ENCODE results near the gene PRICKLE2.

Gene PRICKLE2

DNA sequence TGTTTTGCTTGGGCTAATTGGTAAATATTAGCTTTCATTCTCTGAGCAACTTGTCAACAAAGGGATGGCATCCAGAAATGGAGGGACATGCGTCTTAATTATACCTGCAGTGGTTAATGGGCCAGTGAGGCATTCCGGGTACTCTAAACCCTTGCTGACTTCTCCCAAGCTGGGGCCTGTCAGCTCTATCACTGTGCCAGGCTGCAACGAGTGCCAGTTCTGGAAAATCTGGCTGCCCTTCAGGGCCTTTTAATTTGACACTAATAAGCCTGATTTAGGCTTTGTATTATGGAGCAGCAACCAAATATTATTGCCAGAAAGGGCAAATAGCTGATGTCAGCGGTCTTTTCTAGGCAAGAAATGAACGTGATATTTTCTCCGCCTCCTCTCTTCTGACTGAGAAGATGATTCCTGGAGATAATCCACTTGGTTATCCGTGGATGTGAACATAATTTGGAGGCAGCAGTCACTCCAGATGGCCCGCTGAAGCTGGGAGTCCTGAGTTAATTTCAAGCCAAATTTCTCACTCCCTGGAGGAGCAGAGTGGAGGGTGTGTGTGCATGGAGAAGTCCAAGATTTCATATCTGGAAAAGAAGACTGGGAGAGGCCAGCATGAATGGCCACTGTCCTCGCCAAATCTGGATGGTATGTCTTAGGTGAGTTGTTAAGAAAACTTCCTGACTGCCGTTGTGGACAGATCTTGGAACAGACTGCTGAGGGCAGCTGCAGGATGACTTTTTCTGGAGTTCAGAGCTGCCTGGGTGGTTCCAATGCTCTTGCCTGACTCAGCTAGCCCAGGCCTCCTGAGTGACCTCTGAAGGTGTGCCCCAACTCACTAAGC is 157.5 kb downstream of the PRICKLE2 start:
- DNase-seq: no peak

DNA sequence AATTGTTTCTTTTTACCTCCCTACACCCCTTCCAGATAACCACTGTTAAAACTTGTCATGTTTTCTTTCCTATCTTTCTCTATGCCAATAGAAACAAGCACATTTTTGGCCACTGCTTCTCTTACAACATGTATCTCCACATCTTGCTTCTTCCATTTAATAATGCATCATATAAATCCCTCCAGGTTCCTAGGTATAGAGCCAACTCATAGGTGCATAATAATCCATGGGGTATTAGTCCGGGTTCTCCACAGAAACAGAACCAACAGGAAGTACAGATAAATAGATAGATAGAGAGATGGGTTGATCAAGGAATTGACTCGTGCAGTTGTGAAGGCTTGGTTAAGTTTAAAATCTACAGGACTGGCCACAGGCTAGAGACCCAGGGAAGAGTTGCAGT is 160.5 kb downstream of the PRICKLE2 start:
- DNase-seq: no peak

DNA sequence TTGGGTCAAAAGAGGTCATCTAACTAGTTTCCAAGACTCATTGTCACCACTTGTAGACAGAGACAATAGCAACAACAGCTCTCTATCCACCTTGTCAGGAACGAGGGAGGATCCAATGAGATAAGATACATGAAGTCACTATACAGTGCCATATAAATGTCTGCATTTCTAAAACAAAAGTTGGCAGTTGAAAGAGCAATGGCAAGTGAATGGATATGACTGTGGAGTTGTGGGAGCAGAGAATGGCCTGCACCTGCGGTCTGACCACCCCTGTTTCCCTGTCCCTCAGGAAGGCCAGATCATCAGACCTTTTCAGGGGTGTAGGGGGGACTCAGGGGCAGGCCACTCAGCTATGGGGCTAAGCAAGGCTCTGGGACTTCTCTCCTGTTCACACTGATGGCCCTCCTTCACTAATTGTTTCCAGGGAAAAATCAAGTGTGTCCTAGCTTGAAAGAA is 161.3 kb downstream of the PRICKLE2 start:
- DNase-seq: no peak

DNA sequence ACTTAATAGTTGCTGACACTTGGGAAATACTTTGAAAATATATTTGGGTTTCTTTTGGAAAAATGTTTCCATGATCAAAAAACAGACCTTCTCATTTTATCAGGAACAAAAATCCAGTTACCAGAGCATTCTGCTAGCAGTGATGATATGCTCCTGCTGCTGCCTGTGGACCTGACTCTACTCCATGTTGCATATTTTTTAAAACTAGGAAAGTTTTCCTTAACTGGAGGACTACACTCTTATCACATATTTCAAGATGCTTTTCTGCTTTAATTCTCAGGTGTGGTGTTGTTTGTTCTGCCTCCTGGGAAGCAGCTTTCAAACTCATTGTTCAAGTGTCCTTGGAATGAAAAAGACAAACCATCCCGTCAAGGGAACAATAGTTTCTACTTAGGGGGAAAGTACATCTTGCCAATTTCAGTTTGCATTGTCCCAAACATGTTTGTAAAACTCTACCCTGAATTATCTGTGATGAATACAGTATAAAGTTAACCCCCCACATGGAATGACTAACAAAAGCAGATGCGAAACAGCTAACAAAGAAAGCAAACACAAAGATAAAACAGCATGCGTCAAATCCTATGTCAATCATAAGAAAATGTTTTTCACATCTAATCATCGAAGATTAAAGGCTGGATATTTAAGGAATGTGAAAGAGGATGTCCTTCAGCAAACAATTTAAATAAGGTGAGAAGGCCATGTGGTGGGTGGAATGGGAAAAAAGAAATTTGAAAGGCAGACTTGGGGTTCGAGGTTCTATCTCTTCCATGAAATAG is 161.9 kb downstream of the PRICKLE2 start:
- DNase-seq: no peak

DNA sequence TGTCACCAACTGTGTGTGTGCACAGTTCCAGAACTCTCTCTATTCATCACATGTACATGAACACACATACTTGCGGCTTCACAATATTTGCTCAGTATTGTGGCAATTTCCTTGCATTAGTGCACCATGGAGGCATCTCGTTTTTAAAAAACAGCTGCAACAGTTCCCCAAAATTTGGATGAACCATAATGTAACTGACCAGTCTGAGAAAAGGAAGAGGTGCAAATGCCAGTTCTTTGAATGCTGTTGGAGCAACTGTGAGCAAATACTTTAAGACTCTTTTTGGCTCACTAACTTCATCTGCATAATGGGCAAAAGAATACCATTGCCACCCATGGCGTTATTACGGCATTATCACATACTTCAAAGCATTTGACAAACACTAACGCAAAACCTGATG is 163.6 kb downstream of the PRICKLE2 start:
- no peak for DNase-seq

DNA sequence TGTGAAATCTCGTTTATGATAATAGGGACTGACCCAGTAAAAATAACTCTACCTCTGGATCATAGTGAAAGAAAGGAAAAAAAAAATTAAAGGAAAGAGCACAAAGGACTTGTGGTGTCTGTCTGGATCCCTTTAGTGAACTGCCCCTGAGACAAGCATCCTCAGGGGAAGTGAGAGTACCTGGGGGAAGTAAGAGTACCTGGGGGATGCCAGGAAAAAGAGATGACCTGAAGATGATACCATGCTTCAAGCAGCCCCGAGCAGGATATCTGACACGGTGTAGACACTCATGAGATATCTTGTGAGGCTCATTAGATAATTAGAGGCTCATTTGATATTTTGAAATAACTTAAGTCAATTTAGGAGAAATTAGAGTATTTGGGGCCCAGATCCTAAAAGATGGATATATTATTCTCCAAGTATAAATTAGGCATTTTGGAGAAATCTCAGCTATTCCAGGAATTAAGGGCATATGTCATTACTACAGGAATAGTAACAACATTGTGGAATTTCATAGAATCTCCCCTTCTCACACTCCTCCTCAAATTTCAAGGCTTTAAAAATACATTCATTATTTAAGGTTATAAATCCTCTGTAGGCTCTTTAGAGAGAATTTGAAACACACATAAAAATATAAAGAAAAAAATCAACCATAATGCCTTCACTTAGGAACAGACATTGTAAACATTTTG is 165.6 kb downstream of the PRICKLE2 start:
- no peak for DNase-seq

DNA sequence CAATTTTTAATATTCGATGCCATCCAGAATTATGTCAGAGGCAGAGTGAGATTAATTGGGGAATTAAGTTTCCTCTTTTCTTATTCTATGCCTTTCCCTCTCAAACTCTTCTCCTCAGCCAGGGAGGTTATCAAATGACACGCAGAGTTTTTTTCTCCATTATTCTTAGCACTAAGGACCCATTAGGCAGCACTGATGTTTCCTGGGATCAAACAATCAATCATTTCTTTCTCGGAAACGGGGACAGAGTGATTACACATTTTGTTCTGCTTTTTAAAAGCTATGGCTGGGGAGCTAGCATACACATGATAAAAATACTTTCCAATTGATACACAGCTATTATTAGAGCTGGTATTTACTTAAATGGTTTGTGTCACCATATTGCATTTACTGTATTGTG is 166.7 kb downstream of the PRICKLE2 start:
- no peak for DNase-seq

DNA sequence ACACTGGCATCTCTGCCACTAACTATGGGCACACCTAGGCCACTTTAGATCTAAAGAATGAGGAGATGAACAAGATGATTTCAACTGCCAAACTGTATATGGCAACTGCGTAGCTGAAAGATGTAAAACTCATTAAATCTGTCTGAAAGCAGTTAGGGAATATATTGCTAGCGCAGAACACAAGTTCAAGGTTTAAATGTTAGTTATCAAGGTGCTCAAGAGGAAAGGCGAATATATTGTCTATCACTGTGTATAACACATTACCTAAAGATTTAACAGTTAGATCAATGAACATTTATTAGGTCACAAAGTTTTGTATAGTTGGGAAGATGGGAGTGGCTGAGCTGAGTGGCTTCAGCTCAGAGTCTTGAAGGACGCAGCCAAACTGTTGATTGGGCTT is 168.0 kb downstream of the PRICKLE2 start:
- DNase-seq: no peak

DNA sequence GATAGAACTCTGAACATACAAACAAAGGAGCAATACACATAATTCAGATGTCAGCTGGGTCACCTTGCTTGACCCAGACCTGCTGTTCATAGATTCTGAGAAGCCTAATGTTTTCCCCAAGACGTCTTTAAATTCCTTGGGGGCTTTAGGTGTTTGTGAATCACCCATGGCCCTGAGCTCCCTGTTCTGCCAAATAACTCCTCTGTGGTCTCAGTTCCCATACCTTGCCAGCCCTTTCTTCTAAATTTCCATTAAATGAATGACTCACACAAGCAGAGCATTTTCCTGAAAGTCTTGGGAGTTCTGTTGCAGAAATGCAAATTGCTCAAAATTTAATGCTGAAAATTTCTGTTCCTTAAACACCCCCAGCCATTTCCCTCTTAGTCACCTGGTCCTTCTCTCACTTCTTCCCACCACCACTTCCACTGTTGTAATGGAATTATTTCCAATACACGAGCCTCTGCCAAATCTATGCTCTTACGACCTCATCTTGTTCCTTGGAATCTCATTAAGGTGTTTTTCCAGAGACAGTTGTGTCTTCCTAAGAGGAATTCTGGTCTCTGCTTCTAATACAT is 168.6 kb downstream of the PRICKLE2 start:
- no peak for DNase-seq

DNA sequence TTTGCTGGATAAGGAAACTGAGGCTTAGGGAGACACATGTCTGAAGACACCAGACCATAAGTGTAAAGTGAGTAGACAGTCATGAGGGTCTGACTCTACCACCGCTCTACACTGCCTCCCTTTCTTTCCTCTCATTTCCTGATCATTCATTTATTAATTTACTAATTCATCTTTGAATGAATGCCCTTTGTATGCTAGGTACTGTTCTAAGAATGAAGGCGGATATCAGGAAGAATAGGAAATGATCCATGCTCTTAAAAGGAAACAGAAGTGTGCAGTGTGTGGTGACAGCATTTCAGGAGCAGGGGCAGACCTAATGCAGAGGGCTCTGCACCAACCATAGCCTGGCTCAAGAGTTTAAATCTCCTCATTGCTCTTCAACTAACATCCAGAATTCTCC is 170.2 kb downstream of the PRICKLE2 start:
- DNase-seq: no peak

DNA sequence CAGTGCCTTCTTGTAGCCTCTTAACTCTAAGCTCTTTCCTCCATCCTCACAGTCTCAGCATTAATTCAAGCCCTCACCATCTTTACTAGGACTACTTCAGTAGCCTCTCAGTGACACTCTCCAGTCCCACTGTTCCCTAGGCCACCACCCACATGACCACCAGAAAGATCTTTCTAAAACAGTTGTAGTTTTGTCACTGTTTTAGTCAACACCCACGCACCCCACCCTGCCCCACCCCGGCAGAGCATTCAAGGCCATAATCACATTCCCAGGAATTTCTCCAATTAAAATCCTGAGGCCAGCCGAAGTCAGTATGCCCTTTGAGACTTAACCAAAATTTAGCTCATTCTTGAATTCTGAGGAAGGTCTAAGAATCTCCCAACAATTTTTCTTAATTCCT is 170.8 kb downstream of the PRICKLE2 start:
- no peak for DNase-seq

DNA sequence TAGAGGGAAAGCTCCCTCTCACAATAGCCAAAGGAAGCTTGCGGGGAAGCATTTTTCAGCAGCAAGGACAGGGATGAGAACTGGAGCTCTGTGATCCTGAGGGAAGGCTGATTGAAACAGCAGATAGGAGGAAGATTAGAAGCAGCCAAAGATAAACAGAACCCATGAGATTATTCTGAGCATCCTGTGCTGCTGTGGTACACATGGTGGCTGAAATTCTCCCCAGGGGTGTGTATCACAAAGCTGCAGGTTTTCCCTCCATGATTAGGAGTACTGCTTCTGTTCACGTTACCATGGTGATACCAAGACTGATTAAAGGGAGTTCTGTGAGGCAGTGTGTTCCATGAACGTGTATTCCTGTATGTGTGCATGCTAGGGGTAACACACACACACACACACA is 171.7 kb downstream of the PRICKLE2 start:
- no peak for DNase-seq

DNA sequence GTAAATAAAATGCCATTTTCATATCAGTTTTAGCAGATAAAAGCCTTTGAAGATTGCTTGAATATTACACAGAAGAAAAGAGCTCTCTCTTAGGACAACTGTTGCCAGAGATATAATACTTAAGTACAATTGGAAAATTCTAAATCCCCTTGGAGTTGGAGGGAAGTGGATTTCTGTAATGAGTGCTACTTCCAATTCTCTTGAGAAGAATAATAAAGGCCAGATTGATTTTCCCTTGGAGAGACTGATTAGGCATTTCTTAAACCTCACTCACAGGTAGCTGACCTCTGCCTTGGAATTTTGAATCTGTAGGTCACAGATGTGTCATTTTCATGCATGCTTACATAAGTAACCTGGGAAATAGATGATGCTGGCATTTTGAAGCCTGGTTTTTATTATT is 172.1 kb downstream of the PRICKLE2 start:
- no peak for DNase-seq

DNA sequence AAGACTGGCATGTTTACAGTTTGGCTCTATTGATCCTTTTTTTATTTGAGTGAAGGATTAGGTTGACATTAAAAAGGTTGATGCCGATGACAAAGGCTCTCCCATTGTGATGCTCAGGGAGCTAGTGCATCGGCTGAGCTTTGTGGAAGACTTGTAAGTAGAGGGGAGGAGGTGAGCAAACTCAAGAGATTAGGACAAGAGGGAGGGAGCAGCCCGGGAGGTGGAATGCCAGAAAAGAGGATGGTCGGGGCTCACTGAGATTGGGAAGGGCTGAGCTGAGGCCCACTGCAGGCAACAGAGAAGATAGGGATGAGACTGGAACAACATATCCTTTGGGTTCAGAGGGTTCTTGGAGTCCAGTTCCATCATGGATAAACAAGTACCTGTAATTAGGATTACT is 175.4 kb downstream of the PRICKLE2 start:
- DNase-seq: no peak

DNA sequence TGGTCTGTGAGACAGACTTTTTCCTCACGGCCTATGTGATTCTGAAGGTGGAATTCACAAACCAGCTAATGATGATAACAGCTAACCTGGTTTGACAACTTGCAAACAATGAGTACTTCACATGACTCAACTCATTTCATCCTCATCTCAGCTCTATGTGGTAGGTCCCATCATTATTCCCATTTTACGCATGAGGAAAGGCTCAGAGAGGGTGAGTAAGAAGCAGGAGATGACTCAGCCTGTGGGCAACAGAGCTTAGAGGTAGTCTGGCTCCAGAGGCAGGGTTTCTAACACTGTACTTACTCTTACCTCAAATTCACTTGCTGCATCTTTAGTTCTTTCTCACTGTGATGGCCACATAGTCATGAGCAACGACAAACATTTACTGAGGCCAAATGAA is 176.1 kb downstream of the PRICKLE2 start:
- no peak for DNase-seq

DNA sequence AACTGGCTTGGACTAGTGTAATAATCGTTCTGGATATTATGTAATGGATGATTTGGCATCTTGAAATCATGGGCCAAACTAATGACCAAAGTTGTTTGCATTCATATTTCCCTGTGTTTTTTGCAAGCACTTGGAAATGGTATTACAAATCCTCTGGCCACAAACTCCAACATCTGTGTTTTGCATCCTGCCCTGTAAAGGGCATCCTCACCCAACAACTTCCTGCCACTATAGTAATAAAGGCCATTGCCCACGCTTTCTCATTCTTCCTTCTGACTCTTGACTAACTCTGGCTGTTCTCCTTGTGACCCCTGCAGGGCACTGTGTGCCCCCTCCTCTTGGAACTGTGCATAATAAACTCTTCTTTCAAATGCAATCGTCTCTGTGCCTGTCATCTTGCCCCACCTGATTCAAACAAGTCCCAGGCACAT is 176.6 kb downstream of the PRICKLE2 start:
- no peak for DNase-seq

DNA sequence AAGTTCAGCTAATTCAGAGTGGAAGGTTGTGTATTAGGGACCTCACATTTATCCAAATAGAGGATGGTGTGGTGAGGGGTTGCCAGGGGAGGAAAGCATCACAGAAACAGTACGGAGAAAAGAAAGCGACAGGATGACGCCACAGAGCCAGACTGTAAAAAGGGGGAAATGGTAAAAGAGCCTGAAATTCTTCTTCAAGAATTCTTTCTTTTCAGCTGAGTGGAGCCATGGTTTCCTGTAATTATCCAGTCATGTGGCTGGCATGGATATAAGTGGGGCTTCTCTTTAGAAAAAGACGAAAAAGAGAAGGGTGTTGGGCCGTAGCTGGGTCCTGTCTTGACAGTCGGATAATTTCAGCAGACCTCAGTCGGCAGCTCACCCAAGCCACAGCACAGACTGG is 177.5 kb downstream of the PRICKLE2 start:
- no peak for DNase-seq

DNA sequence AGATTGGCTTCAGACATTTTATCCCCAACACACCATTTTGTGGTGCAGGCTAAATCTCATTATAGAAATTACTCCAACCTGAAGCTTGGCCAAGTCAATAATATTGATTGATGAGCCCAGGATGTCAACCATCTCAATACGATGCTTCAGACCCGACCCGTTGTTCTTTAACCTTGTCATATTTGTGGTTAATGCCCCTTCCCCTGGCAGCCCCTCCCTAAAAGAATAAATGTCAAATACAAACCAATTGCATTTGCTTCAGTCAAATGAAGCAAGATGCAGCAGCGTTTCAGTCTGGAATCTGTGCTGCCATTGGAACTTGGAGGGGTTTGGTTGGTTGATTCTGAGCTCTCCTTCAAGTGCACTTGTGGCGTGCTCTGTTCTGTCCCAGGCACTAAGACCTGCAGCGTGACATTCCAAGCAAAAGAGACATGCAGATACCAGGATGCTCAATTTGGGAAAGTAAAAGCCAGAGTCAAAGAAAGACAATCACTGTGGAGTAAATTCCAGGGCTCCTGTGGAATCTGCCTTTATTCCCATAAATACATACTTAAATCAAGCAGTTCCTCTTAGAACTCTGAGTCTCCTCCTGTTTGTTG is 178.2 kb downstream of the PRICKLE2 start:
- no peak for DNase-seq

DNA sequence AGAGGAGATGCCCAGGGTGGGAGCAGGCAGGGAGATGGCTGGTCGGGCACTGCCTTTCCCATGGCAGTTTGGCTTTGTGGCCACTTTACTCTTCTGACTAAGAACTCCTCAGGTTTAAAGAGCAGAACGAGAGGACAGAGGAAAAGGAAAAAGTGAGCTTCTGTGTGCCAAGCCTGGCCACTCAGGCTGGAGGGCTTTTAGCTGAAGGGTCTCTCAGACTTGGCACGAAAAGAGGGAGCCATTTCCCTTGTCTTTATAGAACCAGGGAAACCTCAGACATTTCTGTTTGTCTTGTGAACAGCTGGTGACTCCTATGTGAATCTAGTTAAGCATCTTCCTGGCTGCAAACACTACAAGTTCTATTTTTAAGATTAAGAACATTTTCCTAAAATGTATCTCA is 178.7 kb downstream of the PRICKLE2 start:
- DNase-seq: no peak

DNA sequence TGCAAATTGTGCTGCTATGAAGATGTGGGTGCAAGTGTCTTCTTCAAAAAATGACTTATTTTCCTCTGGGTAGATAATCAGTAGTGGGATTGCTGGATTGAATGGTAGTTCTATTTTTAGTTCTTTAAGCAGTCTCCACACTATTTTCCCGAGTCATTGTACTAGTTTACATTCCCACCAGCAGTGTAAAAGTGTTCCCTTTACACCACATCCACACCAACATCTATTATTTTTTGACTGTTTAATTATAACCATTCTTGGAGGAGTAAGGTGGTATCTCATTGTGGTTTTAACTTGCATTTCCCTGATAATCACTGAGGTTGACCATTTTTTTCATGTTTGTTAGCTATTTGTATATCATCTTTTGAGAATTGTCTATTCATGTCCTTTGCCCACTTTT is 182.3 kb downstream of the PRICKLE2 start:
- DNase-seq: no peak

Data from SHP77 treated with DMSO at 0.1 percent for 48 hours (cell line).